SJSA1 (cell line): Measurements from ENCODE around the gene APOBEC3F. TPM values are rescaled to one million over a fixed set of nuclear protein-coding genes. Genes with fewer than 3 reads are reported as not detected.
A peak's percentile ranks its signal among the peaks of the same experiment; 100 is the strongest.
"Not testable (repeated sequence)": the region's sequence is repeated elsewhere in the genome, so short reads cannot be mapped to it uniquely, and the experiment has no call there.

Experiments used
- DNase-seq, 2 experiments: peaks; one replicate each; pipeline ENCODE4 v3.0.0-alpha.2; 2015 to 2020; ENCODE audit warnings: low spot score in 2 of 2, low read depth in 1 of 2
- H3K27ac ChIP-seq: fragments of 250-450 bp; sonication (Bioruptor Pico); 2 replicates; pipeline ENCODE4 v1.5.1; 2020; ENCODE audit warnings: mild to moderate bottlenecking, moderate library complexity
- H3K27me3 ChIP-seq: fragments of 250-450 bp; sonication (Bioruptor Pico); replicated peaks from 2 replicates; pipeline ENCODE4 v1.5.1; 2020; ENCODE audit warnings: mild to moderate bottlenecking, moderate library complexity
- H3K36me3 ChIP-seq: fragments of 250-450 bp; sonication (Bioruptor Pico); 2 replicates; pipeline ENCODE4 v1.5.1; 2020; ENCODE audit warnings: mild to moderate bottlenecking
- H3K4me1 ChIP-seq: fragments of 250-450 bp; sonication (Bioruptor Pico); replicated peaks from 2 replicates; pipeline ENCODE4 v1.6.1; 2021; ENCODE audit warnings: mild to moderate bottlenecking
- H3K4me3 ChIP-seq: fragments of 250-450 bp; sonication (Bioruptor Pico); 2 replicates; pipeline ENCODE4 v1.5.1; 2020; ENCODE audit warnings: mild to moderate bottlenecking
- H3K9me3 ChIP-seq: fragments of 250-450 bp; sonication (Bioruptor Pico); replicated peaks from 2 replicates; pipeline ENCODE4 v1.5.1; 2020; ENCODE audit warnings: mild to moderate bottlenecking
- total RNA-seq: library from RNA; depleted of rRNA; stranded (reverse); fragments of >200 nt; shearing (Covaris generic); gene quantifications from 2 replicates; pipeline ENCODE4 v1.2.3, GENCODE V29; 2014

Gene APOBEC3F
- total RNA-seq, 1 experiment from 2014 or later, result 3.8 TPM

- DNase-seq, result no peak
- Histone ChIP-seq H3K9me3 (no peaks in the 10 kb centered on the region), H3K27ac (no peak overlapping the region), H3K27me3 (no peaks in the 10 kb centered on the region), H3K4me1 (peaks cover 11% of the 10 kb centered on the region), H3K4me3 (no peak overlapping the region), H3K36me3 (no peaks in the 10 kb centered on the region; the same call in 1 of the 2 replicates)
These were observed 1.1 kb upstream of the APOBEC3F start for GRCh38 chr22:39039306-39040126.

- not testable (repeated sequence) for H3K27ac ChIP-seq, H3K36me3 ChIP-seq, H3K27me3 ChIP-seq, H3K9me3 ChIP-seq, DNase-seq
- H3K4me3 ChIP-seq, result 0 out of 2 replicates have a peak overlapping the region, but pooled peaks have one; percentile 8
- H3K4me1 ChIP-seq, result peaks cover 11% of the 10 kb centered on the region
These were observed 518 bp upstream of the APOBEC3F start for GRCh38 chr22:39040155-39040537.

GRCh38 chr22:39041908-39042307, 1.2 kb downstream of the APOBEC3F start:
- Histone ChIP-seq H3K9me3 (no peaks in the 10 kb centered on the region), H3K4me3 (no peak overlapping the region), H3K27me3 (no peaks in the 10 kb centered on the region), H3K27ac (no peak overlapping the region), H3K36me3 (peaks cover 5% of the 10 kb centered on the region; the same call in 1 of the 2 replicates), H3K4me1 (peaks cover 11% of the 10 kb centered on the region)
- no peak for DNase-seq

GRCh38 chr22:39043063-39043462, 2.4 kb downstream of the APOBEC3F start:
- not testable (repeated sequence) for H3K36me3 ChIP-seq, H3K27me3 ChIP-seq, H3K4me3 ChIP-seq, H3K27ac ChIP-seq, DNase-seq, H3K9me3 ChIP-seq
- H3K4me1 ChIP-seq, result peaks cover 11% of the 10 kb centered on the region

- not testable (repeated sequence) for H3K36me3 ChIP-seq, H3K9me3 ChIP-seq, H3K4me1 ChIP-seq, H3K27me3 ChIP-seq, H3K4me3 ChIP-seq, H3K27ac ChIP-seq, DNase-seq
These were observed 4.5 kb downstream of the APOBEC3F start for GRCh38 chr22:39045136-39045535.

GRCh38 chr22:39049486-39049885, 8.8 kb downstream of the APOBEC3F start:
- not testable (repeated sequence) for H3K9me3 ChIP-seq, H3K4me1 ChIP-seq, H3K36me3 ChIP-seq, H3K4me3 ChIP-seq, H3K27me3 ChIP-seq, DNase-seq, H3K27ac ChIP-seq

- not testable (repeated sequence) for H3K9me3 ChIP-seq, DNase-seq, H3K4me3 ChIP-seq, H3K27ac ChIP-seq, H3K4me1 ChIP-seq, H3K27me3 ChIP-seq
- H3K36me3 ChIP-seq, result peaks cover 13% of the 10 kb centered on the region
These were observed 11.3 kb downstream of the APOBEC3F start for GRCh38 chr22:39051844-39052495.

- DNase-seq, result no peak
- H3K9me3 ChIP-seq, result no peaks in the 10 kb centered on the region
- H3K4me3 ChIP-seq, result no peak overlapping the region
- peaks cover 31% of the 10 kb centered on the region for H3K36me3 ChIP-seq
- H3K4me1 ChIP-seq, result peaks cover under 1% of the 10 kb centered on the region
- no peaks in the 10 kb centered on the region for H3K27me3 ChIP-seq
- H3K27ac ChIP-seq, result no peak overlapping the region
These were observed 15.0 kb downstream of the APOBEC3F start for GRCh38 chr22:39055658-39056057.

GRCh38 chr22:39061290-39061689, 20.6 kb downstream of the APOBEC3F start:
- peak overlapping the region; percentile 34 for H3K4me3 ChIP-seq
- H3K36me3 ChIP-seq, result peaks cover 20% of the 10 kb centered on the region
- H3K27me3 ChIP-seq, DNase-seq, H3K9me3 ChIP-seq: not testable (repeated sequence)
- H3K4me1 ChIP-seq, result peaks cover 38% of the 10 kb centered on the region
- peak overlapping the region; percentile 71; the same call in 1 of the 2 replicates for H3K27ac ChIP-seq

GRCh38 chr22:39061951-39062350, 21.3 kb downstream of the APOBEC3F start:
- Histone ChIP-seq H3K36me3 (peaks cover 18% of the 10 kb centered on the region), H3K4me1 (peaks cover 45% of the 10 kb centered on the region), H3K27ac (peak overlapping the region; percentile 71), H3K4me3 (peak overlapping the region; percentile 34)
- DNase-seq, result peak in 1 of 2 experiments; percentile 60
- H3K27me3 ChIP-seq, H3K9me3 ChIP-seq: not testable (repeated sequence)

- not testable (repeated sequence) for H3K36me3 ChIP-seq, H3K27ac ChIP-seq, H3K9me3 ChIP-seq, H3K27me3 ChIP-seq, DNase-seq, H3K4me3 ChIP-seq
- H3K4me1 ChIP-seq, result peaks cover 49% of the 10 kb centered on the region
These were observed 23.2 kb downstream of the APOBEC3F start for GRCh38 chr22:39063904-39064303.

GRCh38 chr22:39066442-39067276, 26.0 kb downstream of the APOBEC3F start:
- not testable (repeated sequence) for H3K4me3 ChIP-seq, DNase-seq, H3K36me3 ChIP-seq, H3K9me3 ChIP-seq, H3K27me3 ChIP-seq
- Histone ChIP-seq H3K27ac (peak overlapping the region; percentile 64), H3K4me1 (peaks cover 39% of the 10 kb centered on the region)

- Histone ChIP-seq H3K27me3 (no peaks in the 10 kb centered on the region), H3K27ac (no peak overlapping the region), H3K9me3 (no peaks in the 10 kb centered on the region), H3K36me3 (no peaks in the 10 kb centered on the region), H3K4me3 (no peak overlapping the region), H3K4me1 (peaks cover 25% of the 10 kb centered on the region)
- DNase-seq, result no peak
These were observed 27.5 kb downstream of the APOBEC3F start for GRCh38 chr22:39068033-39068785.
